Activated T-helper 2 cell treated with anti-CD3 and anti-CD28 coated beads, Interferon-gamma antibody, Interleukin-2, Interleukin-4, amounts not matched to agents 10 μg/mL and 5 μg/mL and 100 μg/mL, durations not matched to agents 14 hours and 24 hours and 36 hours (primary cell): ENCODE results near the gene TOR1AIP2. TPM values are rescaled to one million over a fixed set of nuclear protein-coding genes. Genes with fewer than 3 reads are reported as not detected.
"Not testable (repeated sequence)": the region's sequence is repeated elsewhere in the genome, so short reads cannot be mapped to it uniquely, and the experiment has no call there.

ENCODE experiments used
- DNase-seq: peaks from one replicate; pipeline ENCODE4 v3.0.0; 2021; ENCODE audit warnings: low spot score
- H3K27ac Mint-ChIP-seq: one replicate; pipeline ENCODE4 v1.8.0; 2021; ENCODE audit warnings: mixed read lengths
- H3K27me3 Mint-ChIP-seq: one replicate; pipeline ENCODE4 v1.8.0; 2021; ENCODE audit warnings: low read depth, mixed read lengths
- H3K36me3 Mint-ChIP-seq: one replicate; pipeline ENCODE4 v1.8.0; 2021; ENCODE audit warnings: low read depth, mixed read lengths
- H3K4me1 Mint-ChIP-seq: one replicate; pipeline ENCODE4 v1.8.0; 2021; ENCODE audit warnings: low read depth, mixed read lengths
- H3K4me3 Mint-ChIP-seq: one replicate; pipeline ENCODE4 v1.8.0; 2021; ENCODE audit warnings: low read depth, mild to moderate bottlenecking, moderate library complexity, mixed read lengths
- H3K9me3 Mint-ChIP-seq: one replicate; pipeline ENCODE4 v1.8.0; 2021; ENCODE audit warnings: mixed read lengths
- intact Hi-C: fragments of 100-400 bp; cut with micrococcal nuclease; formaldehyde crosslinking; loops from one replicate; pipeline ENCODE4 v1.15.1; 2023
- total RNA-seq: library from RNA; stranded (reverse); gene quantifications from 2 replicates; pipeline ENCODE4 v1.2.3, GENCODE V29; 2022

TOR1AIP2 gene
- total RNA-seq, 1 donor from 2014 or later, result 55.6 TPM

DNA sequence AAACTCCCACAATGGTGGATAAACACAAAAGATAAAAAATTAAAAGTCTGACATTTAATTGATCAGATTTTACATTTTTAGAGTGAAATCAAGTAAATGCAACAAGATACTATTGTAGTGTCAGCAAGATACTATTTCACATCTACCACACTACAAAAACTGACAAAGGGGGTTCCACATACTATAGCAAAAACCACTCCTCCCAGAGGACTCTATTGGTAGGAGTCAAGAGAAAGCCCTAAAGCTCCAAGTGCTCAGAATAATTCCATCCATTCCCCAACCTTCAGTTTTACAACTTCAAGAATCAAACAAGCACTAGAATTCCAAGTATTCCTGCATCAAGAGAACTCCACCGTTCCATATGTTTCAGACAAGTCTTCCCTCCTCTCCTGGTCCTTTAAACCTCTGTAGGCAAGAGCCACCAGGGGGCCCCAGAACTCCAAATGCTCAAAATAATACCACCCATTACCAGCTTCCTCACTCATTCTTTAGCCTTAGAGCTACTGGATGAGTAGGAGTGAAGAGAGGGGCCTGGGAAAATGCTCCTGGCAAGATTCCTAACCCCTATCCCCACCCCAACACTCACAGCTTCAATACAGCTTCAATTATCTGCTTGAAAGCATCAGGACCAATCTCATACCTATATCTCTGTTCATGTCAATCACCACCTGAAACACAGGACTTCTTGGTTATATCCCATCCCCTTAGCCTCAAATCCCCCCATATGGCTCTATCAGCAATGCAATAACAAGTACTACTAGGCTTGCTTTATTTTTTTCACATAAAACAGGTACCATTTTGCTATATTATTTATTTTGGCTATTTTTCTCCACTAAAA lies 9.9 kb downstream of the TOR1AIP2 start:
- no peaks in the 10 kb centered on the region for H3K27me3 Mint-ChIP-seq
- no peaks in the 10 kb centered on the region for H3K9me3 Mint-ChIP-seq
- peaks cover 44% of the 10 kb centered on the region for H3K36me3 Mint-ChIP-seq
- H3K4me1 Mint-ChIP-seq, result peaks cover 6% of the 10 kb centered on the region
- H3K4me3 Mint-ChIP-seq, result no peak overlapping the region
- no peak overlapping the region for H3K27ac Mint-ChIP-seq
- intact Hi-C loops, result loop anchor here (1.0 kb wide), 1 partner anchor 311 kb away; no protein-coding TSS in a partner anchor
- no peak for DNase-seq

DNA sequence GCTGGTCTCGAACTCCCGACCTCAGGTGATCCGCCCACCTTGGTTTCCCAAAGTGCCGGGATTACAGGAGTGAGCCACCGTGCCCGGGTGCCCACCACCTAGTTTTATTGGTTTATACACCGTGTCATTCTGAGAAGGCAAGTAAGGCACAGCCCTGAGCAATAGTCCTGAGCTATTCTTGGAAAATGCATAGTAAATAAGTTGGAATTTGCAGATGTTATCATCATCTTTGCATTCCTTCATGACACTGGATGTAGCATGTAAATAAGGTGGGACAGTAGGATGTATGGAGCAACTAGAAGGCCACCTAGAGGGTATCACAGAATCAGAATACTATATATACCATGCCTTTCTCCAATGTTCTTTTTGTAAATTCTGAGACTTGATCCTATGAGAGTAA lies 11.0 kb downstream of the TOR1AIP2 start:
- intact Hi-C loops, result loop anchor here (1.0 kb wide), 1 partner anchor 312 kb away; no protein-coding TSS in a partner anchor
- no peaks in the 10 kb centered on the region for H3K27me3 Mint-ChIP-seq
- DNase-seq, result no peak
- peaks cover 6% of the 10 kb centered on the region for H3K4me1 Mint-ChIP-seq
- peaks cover 49% of the 10 kb centered on the region for H3K36me3 Mint-ChIP-seq
- H3K4me3 Mint-ChIP-seq, result no peak overlapping the region
- no peaks in the 10 kb centered on the region for H3K9me3 Mint-ChIP-seq
- no peak overlapping the region for H3K27ac Mint-ChIP-seq

DNA sequence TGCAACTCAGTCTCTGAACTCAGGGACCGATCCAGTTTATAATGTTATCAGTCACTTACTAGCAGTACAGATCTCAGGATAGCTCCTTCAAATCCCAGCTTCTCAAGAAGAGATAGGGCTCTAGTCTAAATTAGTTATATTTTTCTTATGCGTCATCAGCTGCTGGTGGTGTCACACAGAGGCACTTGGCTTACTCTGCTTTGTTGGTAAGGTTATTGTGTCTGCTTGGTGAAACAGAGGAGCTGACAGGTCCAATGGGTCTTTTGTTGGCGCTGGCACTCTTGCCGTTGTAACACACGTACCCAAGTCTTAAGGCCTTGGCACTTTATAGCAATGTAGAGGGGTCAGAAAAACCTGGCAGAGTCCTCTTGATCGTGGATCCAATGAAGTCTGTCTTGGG lies 12.2 kb downstream of the TOR1AIP2 start:
- no peak overlapping the region for H3K27ac Mint-ChIP-seq
- H3K36me3 Mint-ChIP-seq, result peaks cover 56% of the 10 kb centered on the region
- intact Hi-C loops, result no loop called here
- DNase-seq, result no peak
- H3K4me1 Mint-ChIP-seq, result peaks cover 4% of the 10 kb centered on the region
- H3K4me3 Mint-ChIP-seq, result no peak overlapping the region
- no peaks in the 10 kb centered on the region for H3K27me3 Mint-ChIP-seq
- H3K9me3 Mint-ChIP-seq, result no peaks in the 10 kb centered on the region

GRCh38 chr1:179860652-179861051 lies 17.0 kb downstream of the TOR1AIP2 start:
- intact Hi-C loops, result no loop called here
- no peak for DNase-seq
- peaks cover 65% of the 10 kb centered on the region for H3K36me3 Mint-ChIP-seq
- H3K4me3 Mint-ChIP-seq, result no peak overlapping the region
- H3K27me3 Mint-ChIP-seq, result no peaks in the 10 kb centered on the region
- H3K27ac Mint-ChIP-seq, result no peak overlapping the region
- H3K4me1 Mint-ChIP-seq, result peaks cover 7% of the 10 kb centered on the region
- no peaks in the 10 kb centered on the region for H3K9me3 Mint-ChIP-seq

DNA sequence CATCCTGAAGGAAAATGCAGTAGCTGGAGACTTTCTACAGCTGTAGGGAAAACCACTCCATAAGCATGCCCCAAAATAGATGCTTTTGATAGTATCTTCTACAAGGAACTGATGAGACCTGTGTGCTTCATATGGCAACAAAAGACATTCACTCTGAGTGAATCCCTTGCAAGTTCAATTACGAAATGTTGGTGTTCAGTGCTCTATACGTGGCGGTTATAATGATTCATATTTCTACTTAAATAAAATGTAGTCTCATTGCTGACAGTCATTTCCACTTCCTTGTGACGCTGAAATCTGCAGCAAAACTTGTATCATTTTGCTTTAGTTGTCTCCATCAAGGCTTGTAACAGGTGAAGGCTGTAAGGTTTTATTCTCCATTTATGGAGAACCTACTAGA lies 20.6 kb downstream of the TOR1AIP2 start:
- Mint-ChIP-seq H3K27me3 (no peaks in the 10 kb centered on the region), H3K4me3 (no peak overlapping the region), H3K27ac (no peak overlapping the region), H3K4me1 (peaks cover 7% of the 10 kb centered on the region), H3K9me3 (no peaks in the 10 kb centered on the region), H3K36me3 (peaks cover 48% of the 10 kb centered on the region)
- intact Hi-C loops, result no loop called here
- no peak for DNase-seq

DNA sequence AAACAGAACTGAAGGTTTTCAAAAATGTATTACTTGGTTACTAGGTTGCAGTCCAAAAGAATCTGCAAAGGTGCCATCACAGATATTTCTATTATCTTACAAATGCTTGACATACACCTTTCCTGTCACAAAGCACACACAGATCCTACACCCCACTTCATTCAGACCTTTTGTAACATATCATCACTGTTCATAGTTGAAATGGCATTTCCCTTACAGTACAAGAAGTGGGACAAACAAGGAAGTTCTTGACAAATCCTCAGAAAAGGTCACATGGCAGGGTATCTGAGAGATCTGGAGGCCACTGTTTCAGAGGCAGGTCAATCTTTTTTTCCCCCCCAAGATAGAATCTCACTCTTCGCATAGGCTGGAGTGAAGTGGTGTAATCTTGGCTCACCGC lies 21.3 kb downstream of the TOR1AIP2 start:
- DNase-seq, result no peak
- Mint-ChIP-seq H3K4me1 (peaks cover 7% of the 10 kb centered on the region), H3K4me3 (no peak overlapping the region), H3K27ac (no peak overlapping the region), H3K9me3 (no peaks in the 10 kb centered on the region), H3K27me3 (no peaks in the 10 kb centered on the region), H3K36me3 (peaks cover 44% of the 10 kb centered on the region)
- intact Hi-C loops, result no loop called here

- H3K9me3 Mint-ChIP-seq, DNase-seq, H3K27ac Mint-ChIP-seq, H3K4me3 Mint-ChIP-seq, H3K27me3 Mint-ChIP-seq, intact Hi-C loops, H3K4me1 Mint-ChIP-seq: not testable (repeated sequence)
- H3K36me3 Mint-ChIP-seq, result peaks cover 45% of the 10 kb centered on the region
Observed at GRCh38 chr1:179855831-179856230, 21.8 kb downstream of the TOR1AIP2 start.

DNA sequence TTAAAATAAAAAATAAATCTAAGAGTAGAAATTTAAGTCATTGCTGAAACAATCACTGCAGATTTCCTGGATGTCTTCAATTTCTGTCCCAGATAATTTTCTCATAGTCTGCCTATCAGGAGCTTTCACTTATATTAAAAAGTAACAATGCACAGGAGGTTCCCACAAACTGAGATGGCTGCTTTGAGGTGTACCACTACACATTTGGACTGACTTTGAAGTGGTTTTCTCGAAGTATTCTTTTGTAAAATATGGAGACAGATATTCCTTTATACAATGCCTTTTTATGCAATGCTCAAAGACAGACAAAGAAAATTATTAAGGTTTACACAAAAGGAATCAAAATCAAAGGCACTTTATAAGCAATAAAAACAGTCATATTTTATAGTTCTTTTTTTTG lies 24.5 kb downstream of the TOR1AIP2 start:
- Mint-ChIP-seq H3K27ac (no peak overlapping the region), H3K27me3 (no peaks in the 10 kb centered on the region), H3K9me3 (no peaks in the 10 kb centered on the region), H3K36me3 (peaks cover 54% of the 10 kb centered on the region), H3K4me1 (peaks cover 5% of the 10 kb centered on the region), H3K4me3 (no peak overlapping the region)
- intact Hi-C loops, result no loop called here
- DNase-seq, result no peak

GRCh38 chr1:179848233-179848632 lies 29.4 kb downstream of the TOR1AIP2 start:
- Mint-ChIP-seq H3K4me3 (no peak overlapping the region), H3K27ac (no peak overlapping the region), H3K27me3 (no peaks in the 10 kb centered on the region), H3K4me1 (no peaks in the 10 kb centered on the region), H3K9me3 (no peaks in the 10 kb centered on the region), H3K36me3 (peaks cover 53% of the 10 kb centered on the region)
- no peak for DNase-seq
- intact Hi-C loops, result no loop called here

- H3K4me1 Mint-ChIP-seq, result peaks cover 2% of the 10 kb centered on the region
- H3K27ac Mint-ChIP-seq, result no peak overlapping the region
- no peak overlapping the region for H3K4me3 Mint-ChIP-seq
- intact Hi-C loops, result no loop called here
- no peaks in the 10 kb centered on the region for H3K9me3 Mint-ChIP-seq
- DNase-seq, result no peak
- peaks cover 13% of the 10 kb centered on the region for H3K36me3 Mint-ChIP-seq
- no peaks in the 10 kb centered on the region for H3K27me3 Mint-ChIP-seq
Observed at GRCh38 chr1:179840107-179840506, 37.5 kb downstream of the TOR1AIP2 start.

GRCh38 chr1:179836686-179837445 lies 40.7 kb downstream of the TOR1AIP2 start:
- H3K27me3 Mint-ChIP-seq, H3K27ac Mint-ChIP-seq, DNase-seq, H3K9me3 Mint-ChIP-seq, H3K36me3 Mint-ChIP-seq, H3K4me1 Mint-ChIP-seq, H3K4me3 Mint-ChIP-seq, intact Hi-C loops: not testable (repeated sequence)

DNA sequence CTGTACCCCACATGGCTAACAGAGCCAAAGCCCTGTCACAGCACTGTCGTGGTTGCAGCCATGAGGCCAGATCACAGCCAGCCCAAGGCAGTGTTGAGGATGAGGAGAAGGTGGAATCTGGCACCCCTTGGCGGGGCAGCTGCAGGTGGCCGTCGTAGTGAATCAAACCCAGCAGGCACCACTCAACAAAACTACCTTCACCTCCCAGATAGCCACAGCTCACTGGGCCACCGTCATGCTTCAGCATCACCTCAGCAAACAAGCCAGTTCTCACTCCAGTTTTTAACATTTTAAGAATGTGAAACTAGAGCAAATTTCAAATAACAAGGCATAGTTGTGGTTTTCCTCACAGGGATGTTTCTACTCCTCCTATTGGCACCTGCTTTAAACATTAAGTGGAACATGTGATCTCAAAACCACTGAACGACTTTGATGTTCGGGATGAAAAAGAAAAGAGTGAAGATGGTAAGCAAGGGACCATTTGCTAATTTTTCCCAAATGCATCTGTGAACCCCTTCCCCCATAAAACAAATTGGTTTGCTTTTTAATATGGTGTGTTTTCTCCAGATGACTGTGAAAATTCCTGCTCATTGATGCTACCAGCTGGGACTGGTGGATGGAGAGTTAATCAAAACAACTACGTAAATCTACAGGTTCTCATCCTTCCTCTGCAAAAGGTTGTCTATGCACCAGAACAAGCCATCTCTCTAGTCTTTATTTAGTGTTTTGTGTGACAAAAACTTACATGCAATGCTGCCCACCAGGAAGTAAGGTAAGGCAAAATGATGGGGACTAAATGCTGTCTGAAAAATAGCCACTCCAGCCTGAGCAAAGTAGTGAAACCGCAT lies 45.5 kb downstream of the TOR1AIP2 start:
- Mint-ChIP-seq H3K27ac (no peak overlapping the region), H3K27me3 (no peaks in the 10 kb centered on the region), H3K4me3 (no peak overlapping the region), H3K36me3 (no peaks in the 10 kb centered on the region), H3K4me1 (peaks cover 21% of the 10 kb centered on the region), H3K9me3 (no peaks in the 10 kb centered on the region)
- DNase-seq, result no peak
- intact Hi-C loops, result no loop called here
